NOMO-1 treated with dmso at 0.1 percent for 144 hours (cell line): ENCODE data around the gene SERPINF2.
"Not testable (repeated sequence)": the region's sequence is repeated elsewhere in the genome, so short reads cannot be mapped to it uniquely, and the experiment has no call there.

Experiments used
- DNase-seq: peaks from one replicate; lab custom pipeline; 2025; ENCODE audit not compliant: unreplicated experiment; lab: John Stamatoyannopoulos, UW

Gene SERPINF2

GRCh38 chr17:1733759-1734158, 8.9 kb upstream of the SERPINF2 start:
- no peak for DNase-seq

- no peak for DNase-seq
Observed at GRCh38 chr17:1735418-1735817, 7.3 kb upstream of the SERPINF2 start.

GRCh38 chr17:1735834-1736347, 6.8 kb upstream of the SERPINF2 start:
- DNase-seq: no peak

GRCh38 chr17:1736348-1737281, 6.1 kb upstream of the SERPINF2 start:
- DNase-seq: no peak

- no peak for DNase-seq
Observed at GRCh38 chr17:1737531-1738291, 5.0 kb upstream of the SERPINF2 start.

- not testable (repeated sequence) for DNase-seq
Observed at GRCh38 chr17:1741899-1742298, 772 bp upstream of the SERPINF2 start.

- DNase-seq: no peak
Observed at GRCh38 chr17:1743088-1743439, 393 bp downstream of the SERPINF2 start.

GRCh38 chr17:1744551-1745512, 2.2 kb downstream of the SERPINF2 start:
- DNase-seq: no peak

- no peak for DNase-seq
Observed at GRCh38 chr17:1745513-1746020, 2.9 kb downstream of the SERPINF2 start.

GRCh38 chr17:1746975-1747543, 4.4 kb downstream of the SERPINF2 start:
- DNase-seq: no peak

- DNase-seq: no peak
Observed at GRCh38 chr17:1750628-1751027, 8.0 kb downstream of the SERPINF2 start.

GRCh38 chr17:1752425-1753262, 10.0 kb downstream of the SERPINF2 start:
- DNase-seq: peak; percentile 22

GRCh38 chr17:1753767-1754429, 11.2 kb downstream of the SERPINF2 start:
- DNase-seq: no peak

- DNase-seq: no peak
Observed at GRCh38 chr17:1754430-1755112, 11.9 kb downstream of the SERPINF2 start.

- no peak for DNase-seq
Observed at GRCh38 chr17:1755252-1755826, 12.7 kb downstream of the SERPINF2 start.

GRCh38 chr17:1755827-1756262, 13.2 kb downstream of the SERPINF2 start:
- no peak for DNase-seq

GRCh38 chr17:1758807-1759206, 16.1 kb downstream of the SERPINF2 start:
- peak; percentile 29 for DNase-seq

GRCh38 chr17:1759529-1759928, 16.9 kb downstream of the SERPINF2 start:
- DNase-seq: no peak
